22Rv1 (cell line): ENCODE results near the gene VILL.
"Not testable (repeated sequence)": the region's sequence is repeated elsewhere in the genome, so short reads cannot be mapped to it uniquely, and the experiment has no call there.

ENCODE experiments used
- H3K27ac ChIP-seq: fragments of 450-650 bp; 2 replicates; pipeline ENCODE4 v1.5.1; 2017
- ZFX ChIP-seq: fragments of 450-650 bp; IDR thresholded peaks from 2 replicates; pipeline ENCODE4 v1.6.1; 2017; ENCODE audit warnings: antibody characterized with exemption, borderline replicate concordance
- TF ChIP-seq, protein P1 (sequence below): fragments of 450-650 bp; IDR thresholded peaks from 2 replicates; pipeline ENCODE4 v1.5.1; 2017; ENCODE audit warnings: mild to moderate bottlenecking

The VILL gene

DNA sequence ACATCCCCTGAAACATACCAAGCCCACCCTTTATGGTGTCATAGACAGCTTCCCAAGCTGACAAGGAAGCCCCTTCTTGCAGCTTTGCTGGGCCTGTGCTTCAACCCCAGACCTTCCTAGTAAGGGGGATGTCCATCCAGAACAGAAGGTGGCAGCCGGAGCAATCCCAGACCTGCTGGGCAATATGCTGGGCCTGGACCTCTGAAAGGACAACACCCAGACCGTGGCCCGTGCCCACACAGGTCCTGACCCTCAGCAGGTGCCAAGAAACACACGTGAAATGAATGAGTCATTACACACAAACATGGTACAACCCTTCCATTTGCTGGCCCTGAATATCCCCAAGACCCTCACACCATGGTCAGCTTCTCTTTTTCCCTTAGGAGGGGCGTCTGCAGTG lies 19.8 kb upstream of the VILL start:
- no peak overlapping the region for H3K27ac ChIP-seq
- no peak for TF ChIP-seq ZFX
- TF ChIP-seq, protein P1, sequence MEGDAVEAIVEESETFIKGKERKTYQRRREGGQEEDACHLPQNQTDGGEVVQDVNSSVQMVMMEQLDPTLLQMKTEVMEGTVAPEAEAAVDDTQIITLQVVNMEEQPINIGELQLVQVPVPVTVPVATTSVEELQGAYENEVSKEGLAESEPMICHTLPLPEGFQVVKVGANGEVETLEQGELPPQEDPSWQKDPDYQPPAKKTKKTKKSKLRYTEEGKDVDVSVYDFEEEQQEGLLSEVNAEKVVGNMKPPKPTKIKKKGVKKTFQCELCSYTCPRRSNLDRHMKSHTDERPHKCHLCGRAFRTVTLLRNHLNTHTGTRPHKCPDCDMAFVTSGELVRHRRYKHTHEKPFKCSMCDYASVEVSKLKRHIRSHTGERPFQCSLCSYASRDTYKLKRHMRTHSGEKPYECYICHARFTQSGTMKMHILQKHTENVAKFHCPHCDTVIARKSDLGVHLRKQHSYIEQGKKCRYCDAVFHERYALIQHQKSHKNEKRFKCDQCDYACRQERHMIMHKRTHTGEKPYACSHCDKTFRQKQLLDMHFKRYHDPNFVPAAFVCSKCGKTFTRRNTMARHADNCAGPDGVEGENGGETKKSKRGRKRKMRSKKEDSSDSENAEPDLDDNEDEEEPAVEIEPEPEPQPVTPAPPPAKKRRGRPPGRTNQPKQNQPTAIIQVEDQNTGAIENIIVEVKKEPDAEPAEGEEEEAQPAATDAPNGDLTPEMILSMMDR: no peak

DNA sequence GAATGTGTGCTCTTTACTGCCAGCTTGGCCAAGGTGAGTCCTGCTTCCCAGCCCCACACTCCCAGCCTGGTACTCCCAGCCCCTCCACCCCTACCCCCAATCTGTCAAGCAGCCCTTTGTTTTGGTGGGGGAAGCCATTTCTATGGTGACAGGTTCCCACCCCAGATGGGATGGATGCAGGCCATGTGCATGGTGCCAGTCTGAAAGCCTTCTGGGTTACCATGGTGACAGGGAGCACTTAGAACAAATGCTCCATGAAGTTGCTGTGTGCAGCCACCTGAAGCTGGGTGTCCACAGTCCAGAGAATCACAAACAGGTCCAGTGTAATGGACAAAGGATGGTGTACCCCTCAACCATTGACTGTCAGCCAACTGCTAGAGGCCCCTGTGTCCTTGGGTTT lies 19.1 kb upstream of the VILL start:
- no peak for TF ChIP-seq ZFX
- TF ChIP-seq, protein P1: no peak
- H3K27ac ChIP-seq: no peak overlapping the region

DNA sequence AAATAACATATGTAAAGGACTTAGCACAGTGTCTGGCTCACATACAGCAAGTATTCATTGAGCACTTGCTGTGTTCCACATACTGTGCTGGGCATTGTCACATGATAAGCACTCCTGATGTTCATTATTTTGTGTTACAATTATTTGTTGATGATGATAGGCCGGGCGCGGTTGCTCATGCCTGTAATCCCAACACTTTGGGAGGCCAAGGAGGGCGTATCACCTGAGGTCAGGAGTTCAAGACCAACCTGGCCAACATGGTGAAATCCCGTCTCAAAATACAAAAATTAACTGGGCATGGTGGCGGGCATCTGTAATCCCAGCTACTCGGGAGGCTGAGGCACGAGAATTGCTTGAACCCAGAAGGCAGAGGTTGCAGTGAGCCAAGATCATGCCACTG lies 18.5 kb upstream of the VILL start:
- not testable (repeated sequence) for H3K27ac ChIP-seq

DNA sequence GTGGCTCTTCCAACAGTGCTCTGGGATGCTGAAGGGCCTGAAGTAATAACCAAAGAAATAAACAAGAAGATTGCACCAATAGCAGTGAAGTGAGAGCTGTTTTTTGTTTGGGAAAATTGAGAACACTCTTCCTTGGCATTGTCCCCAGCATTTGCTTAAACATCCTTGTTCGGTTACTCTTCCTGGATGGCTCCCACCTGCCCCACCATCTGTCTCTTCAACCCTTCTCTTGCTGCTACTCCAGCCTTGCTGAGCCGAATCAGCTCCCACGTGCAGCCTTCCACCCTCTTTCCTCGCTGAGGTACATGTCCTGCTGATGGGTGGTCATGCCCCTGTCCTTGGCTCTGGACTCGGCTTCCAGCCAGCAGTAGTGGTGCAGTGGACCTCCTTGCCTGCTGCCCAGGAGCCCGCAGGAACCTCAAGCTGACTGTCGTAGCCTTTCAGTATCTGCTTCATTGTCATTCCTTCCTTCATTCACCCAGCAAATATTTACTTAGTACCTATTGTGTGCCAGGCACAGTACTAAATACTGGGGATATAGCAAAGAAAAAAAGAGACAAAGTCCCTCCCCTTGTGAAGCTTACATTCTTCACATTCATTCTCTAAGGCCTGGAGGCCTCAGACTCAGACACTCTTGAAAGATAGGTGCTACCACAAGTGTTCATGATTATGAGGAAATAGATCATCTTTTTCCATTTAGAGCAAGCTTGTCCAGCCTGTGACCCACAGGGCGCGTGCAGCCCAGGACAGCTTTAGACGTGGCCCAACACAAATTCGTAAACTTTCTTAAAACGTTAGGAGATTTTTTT lies 17.1 kb upstream of the VILL start:
- peak overlapping the region; percentile 26 for H3K27ac ChIP-seq
- TF ChIP-seq ZFX: no peak
- TF ChIP-seq, protein P1: no peak

DNA sequence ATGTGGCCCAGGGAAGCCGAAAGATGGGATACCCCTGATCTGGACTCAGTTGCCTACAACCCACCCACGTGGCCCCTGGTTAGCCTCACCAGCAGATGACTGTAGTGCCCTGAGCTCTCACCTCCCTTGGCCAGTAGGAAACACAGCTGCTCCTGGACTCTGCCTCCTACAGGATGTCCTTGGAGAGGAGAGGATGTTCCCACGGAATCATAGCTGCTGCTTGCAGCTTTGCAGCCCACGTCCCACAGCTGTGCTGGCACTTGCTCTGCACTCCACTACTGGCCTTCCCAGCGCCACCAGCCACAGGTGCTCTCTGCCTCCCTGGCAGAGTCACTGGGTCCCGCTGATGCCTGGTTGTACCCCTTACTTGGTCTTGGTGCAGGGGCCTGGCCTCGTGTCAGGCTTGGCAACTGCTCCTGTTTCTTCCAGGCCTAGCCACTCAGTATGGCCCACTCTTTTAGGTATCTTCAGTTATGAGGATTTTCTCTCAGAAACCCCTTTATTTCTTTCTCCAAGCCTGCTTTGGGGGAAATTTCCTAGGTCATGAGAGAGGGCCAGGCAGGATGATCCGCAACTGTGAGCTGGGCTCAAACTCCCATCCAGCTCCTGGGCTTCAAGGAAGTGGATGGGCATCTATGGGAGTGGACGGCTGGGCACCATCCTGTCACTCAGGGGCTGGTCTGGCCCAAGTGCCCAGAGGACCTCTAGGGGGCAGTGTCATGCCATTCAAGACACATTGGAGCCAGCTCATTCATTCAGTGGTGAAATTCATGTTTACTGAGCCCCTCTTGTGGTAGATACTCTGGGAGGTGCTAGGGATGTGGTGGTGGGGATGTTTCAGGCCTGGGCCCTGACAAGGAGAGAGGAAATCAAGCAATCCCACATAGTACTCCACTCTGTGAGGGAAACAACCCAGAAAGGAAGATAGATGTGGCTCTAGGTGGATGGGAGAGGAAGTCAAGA lies 16.2 kb upstream of the VILL start:
- H3K27ac ChIP-seq: no peak overlapping the region
- no peak for TF ChIP-seq ZFX
- TF ChIP-seq, protein P1: peak; percentile 85

DNA sequence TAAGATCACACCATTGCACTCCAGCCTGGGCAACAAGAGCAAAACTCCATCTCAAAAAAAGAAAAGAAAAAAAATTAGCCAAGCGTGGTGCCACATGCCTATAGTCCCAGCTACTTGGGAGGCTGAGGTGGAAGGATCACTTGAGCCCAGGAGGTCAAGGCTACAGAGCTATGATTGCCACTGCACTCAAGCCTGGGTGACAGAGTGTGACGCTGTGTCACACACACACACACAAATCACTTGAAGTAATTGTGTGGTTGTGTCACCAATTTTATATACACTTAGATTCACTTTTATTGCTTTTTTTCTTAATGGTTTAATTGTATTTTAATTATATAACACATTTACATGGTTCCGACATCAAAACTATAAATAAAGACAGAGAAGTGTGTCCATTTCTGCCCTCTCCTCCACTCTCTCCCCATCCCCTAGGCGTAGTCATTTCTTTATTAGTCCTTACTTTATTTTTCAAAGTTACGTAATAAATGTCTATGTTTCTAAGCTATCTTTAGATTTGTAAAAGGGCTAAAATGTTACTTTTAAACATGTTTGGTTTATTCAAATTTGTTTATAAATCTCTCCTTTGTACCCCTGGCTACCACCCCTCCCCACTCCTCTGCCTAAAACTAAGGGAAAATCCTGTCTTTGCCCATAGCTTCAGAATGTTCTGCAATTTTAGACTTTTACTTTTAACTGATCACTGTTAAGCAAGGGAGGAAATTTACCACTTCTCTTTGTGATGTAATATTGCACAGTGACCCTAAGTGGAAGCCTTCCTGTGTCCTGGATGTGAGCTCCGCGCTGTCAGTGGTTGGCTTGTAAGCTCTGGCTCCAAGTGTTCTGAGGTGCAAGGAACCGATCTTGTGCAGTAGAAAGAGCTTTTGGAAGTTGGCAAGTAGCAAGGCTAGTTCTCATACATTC lies 10.8 kb upstream of the VILL start:
- no peak for TF ChIP-seq ZFX
- TF ChIP-seq, protein P1: no peak
- H3K27ac ChIP-seq: no peak overlapping the region
